HG03457 (cell line): ENCODE measurements around the gene HTR3E.
"Not testable (repeated sequence)": the region's sequence is repeated elsewhere in the genome, so short reads cannot be mapped to it uniquely, and the experiment has no call there.

Experiments
- ATAC-seq: cut with Tn5 transposase; IDR thresholded peaks from one replicate; pipeline ENCODE4 v1.9.1; 2021; ENCODE audit warnings: moderate number of reproducible peaks; ENCODE audit not compliant: unreplicated experiment

The HTR3E gene, protein sequence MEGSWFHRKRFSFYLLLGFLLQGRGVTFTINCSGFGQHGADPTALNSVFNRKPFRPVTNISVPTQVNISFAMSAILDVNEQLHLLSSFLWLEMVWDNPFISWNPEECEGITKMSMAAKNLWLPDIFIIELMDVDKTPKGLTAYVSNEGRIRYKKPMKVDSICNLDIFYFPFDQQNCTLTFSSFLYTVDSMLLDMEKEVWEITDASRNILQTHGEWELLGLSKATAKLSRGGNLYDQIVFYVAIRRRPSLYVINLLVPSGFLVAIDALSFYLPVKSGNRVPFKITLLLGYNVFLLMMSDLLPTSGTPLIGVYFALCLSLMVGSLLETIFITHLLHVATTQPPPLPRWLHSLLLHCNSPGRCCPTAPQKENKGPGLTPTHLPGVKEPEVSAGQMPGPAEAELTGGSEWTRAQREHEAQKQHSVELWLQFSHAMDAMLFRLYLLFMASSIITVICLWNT

DNA sequence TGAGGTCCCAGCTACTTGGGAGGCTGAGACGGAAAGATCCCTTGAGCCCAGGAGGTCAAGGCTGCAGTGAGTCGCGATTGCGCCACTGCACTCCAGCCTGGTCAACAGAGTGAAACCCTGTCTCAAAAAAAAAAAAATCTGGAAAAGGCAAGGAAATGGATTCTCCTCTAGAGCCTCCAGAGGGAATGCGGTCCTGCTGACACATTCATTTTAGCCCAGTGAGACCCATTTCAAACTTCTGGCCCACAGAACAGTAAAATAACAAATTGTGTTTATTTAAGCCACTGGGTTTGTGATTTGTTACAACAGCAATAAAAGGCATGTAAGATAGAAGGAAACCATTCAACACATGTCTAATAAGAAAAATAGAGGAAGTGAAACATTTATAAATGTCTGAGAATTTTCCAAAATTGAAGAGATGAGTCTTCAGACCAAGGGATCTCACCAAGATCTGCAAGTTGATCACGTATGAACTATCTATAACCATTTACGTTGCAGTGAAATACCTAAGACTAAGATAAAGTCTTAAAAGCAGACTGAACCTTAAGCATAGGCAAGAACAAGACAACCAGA lies at the start of gene HTR3E:
Gene HTR3E (plus strand): TSS at position 254 of the 573 bp plus-strand sequence. CDS start 466 bp downstream, outside the sequence.
- no peak for ATAC-seq

DNA sequence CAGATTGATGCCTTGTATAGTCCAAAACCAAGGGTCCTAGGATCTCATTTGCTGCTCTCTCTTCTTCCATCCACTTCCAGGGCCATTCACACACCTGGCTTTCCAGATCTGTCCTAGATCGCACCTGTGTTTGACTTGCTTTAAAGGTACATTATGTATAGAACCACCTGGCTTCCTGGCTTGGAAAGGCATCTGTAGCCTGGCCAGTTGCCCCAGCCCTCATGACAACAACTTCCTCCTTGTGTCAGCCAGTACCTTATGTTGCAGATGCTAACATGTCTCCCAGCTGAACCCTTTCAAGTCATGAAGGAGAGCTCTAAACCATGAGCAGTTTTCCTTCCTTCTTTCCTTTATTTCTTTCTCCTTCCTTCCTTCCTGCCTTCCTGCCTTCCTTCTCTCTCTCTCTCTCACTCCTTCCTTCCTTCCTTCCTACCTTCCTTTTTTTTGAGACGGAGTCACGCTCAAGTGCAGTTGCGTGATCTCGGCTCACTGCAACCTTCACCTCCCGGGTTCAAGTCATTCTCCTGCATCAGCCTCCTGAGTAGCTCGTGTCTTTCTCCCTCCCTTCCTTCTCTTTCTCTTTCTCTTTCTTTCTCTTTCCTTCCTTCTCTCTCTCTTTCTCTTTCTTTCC lies 46.5 kb upstream of the HTR3E start:
- ATAC-seq: no peak

DNA sequence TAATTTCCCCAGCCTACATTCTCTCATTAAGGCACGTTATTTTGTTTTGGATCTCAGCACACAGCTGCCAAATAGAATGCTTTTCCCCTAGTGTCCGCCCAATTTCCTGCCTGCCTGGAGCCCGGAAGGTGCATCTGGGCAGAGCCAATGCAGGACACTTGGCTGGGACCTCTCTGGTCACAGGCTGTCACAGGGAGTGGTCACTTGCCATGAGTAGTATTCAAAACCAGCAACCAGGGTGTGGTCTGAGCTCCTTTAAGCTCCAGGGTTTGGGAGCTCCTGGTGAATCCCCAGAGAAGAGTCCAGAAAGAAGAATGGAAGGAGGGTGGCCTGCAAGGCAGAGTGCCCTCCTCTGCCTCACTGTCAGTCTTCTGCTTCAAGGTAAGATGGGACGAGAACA lies 44.1 kb upstream of the HTR3E start, which contains the start of gene HTR3C:
Gene HTR3C (plus strand): TSS at position 281 of the 400 bp plus-strand sequence. CDS start 34 bp downstream, at position 315.
- ATAC-seq: no peak

DNA sequence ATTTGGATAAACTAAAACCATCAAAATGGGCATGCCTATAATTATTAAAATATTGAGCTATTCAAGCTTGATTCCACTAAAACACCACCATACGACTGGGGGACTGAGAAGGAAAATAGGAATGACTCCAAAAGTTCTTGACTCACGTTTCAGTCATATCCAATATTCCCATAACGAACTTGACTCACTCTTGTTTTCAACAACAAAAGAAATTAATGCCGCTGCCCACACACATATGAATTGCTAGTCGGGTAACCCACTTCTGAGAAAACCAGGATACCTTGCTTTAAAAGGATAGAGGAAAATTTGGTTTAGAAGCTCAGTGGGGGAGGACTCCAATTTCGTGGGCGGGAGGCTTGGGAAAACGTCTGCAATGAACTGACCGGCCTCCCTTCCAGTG lies 38.8 kb upstream of the HTR3E start:
- ATAC-seq: no peak

DNA sequence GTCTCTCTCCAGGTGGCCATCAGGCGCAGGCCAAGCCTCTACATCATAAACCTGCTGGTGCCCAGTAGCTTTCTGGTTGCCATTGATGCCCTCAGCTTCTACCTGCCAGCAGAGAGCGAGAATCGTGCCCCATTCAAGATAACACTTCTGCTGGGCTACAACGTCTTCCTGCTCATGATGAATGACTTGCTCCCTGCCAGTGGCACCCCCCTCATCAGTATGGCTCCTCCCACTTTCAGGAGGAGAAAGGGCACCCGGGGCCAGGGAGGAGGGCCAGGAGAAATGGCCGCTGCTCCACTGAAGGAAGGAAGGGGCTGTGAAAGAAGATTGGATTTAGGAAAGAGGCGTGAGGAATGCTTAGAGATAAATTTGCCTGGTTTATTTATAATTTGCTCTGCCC lies 37.4 kb upstream of the HTR3E start:
- ATAC-seq: no peak

DNA sequence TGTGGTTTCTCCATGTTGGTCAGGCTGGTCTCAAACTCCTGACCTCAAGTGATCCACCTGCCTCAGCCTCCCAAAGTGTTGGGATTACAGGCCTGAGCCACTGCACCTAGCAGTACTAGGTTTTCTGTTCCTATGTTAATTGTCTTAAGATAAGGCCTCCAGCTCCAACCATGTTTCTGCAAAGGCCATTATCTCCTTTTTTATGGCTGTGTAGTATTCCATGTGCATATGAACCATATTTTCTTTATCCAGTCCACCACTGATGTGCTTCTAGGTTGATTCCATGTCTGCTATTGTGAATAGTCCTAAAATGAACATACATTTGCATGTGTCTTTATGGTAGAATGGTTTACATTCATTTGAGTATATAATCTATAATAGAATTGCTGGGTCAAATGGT lies 34.2 kb upstream of the HTR3E start:
- ATAC-seq: no peak

DNA sequence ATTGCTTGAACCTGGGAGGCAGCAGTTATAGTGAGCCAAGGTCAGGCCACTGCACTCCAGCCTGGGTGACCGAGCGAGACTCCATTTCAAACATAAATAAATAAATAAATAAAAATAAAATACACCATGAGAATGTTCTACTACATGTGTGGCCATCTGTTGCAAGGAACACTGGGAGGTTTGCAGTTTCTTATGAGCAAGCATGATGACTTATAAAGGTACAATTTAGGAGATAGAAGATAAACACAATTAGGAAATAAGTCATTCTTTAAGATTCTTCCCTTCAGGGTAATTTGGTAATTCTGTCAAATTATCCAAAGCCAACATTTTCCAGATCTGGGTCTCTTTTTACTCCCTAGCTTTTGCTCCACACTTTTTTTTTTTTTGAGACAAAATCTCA lies 30.7 kb upstream of the HTR3E start:
- ATAC-seq: no peak

DNA sequence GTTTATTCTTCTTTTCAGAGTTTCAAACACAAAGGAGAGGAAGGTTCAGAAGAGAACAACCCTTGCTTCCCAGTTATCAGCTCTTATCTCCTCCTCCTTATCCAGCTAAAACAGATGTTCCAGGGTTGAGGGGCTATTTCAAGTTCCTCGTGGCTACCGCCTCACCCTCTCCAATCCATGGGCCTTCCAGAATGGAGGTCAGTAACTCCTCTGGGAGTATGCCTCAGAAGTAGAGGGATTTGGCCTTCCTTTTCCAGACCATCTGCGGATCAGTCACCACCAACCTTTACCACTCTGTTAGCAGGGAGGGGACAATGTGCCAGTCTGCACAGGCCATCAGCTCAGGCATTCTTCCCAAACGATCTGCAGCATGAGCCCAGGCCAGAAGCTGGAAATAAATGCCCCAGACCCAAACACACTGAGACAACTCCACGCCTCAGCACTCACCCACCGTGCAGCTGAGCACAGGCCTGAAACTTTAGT lies 29.2 kb upstream of the HTR3E start:
- ATAC-seq: no peak

DNA sequence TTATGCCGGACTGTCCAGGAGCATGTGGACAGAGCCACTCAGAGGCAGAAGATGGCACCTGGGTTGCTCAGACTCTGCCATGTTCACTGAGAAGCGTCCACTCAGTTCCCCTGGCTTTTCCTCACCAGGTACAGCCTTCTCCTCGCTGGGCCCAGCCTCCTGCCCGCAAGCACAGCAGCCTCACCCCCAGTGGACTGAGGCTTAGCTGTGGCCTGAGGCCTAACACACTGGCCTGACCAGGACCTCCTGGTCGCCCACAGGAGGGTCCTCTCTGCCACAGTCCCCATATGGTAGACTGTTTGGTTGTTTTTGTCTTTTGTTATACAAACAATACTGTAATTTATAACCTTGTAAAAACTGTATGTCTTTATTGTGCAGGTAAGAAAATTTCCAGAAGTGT lies 28.5 kb upstream of the HTR3E start:
- ATAC-seq: no peak

DNA sequence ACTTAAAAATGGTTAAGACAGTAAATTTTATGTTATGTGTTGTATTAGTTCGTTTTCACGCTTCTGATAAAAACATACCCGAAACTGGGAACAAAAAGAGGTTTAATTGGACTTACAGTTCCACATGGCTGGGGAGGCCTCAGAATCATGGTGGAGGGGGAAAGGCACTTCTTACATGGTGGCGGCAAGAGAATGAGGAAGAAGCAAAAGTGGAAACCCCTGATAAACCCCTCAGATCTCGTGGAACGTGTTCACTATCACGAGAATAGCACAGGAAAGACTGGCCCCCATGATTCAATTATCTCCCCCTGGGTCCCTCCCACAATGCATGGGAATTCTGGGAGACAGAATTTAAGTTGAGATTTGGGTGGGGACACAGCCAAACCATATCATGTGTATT lies 25.7 kb upstream of the HTR3E start:
- not testable (repeated sequence) for ATAC-seq

DNA sequence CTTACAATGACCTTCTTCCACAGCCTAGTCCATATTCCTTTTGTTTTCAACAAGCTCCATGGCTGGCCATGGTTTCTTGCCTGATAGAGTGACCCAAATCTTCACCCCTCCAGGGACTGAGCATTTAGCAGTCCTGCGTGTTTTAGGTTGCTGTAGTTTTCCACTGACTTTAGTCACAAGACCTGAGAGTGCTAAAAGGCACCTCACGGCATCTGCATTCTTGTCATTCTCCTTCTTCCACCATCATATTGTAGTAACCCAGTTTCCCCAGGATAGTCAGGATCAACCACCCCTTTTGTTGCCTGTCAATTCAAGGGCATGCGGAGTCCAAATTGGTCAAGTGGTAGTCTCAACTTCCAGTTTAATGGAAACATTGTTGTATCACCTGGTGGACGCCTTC lies 23.2 kb upstream of the HTR3E start:
- no peak for ATAC-seq

DNA sequence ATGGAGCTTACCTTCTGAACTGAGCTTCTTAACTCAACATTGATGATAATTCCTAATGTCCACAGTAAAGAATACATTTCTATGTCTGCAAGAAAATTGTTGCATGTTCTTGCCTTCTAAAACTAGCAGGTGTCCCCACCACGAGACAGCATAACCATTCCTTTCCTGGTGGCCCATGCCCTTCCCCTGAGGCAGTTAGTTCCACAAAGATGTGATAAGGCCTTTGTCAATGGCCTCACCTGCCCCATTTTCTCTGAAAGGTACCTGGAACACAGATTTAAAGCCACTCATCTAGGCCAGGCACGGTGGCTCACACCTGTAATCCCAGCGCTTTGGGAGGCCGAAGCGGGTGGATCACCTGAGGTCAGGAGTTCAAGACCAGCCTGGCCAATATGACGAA lies 21.0 kb upstream of the HTR3E start:
- no peak for ATAC-seq

DNA sequence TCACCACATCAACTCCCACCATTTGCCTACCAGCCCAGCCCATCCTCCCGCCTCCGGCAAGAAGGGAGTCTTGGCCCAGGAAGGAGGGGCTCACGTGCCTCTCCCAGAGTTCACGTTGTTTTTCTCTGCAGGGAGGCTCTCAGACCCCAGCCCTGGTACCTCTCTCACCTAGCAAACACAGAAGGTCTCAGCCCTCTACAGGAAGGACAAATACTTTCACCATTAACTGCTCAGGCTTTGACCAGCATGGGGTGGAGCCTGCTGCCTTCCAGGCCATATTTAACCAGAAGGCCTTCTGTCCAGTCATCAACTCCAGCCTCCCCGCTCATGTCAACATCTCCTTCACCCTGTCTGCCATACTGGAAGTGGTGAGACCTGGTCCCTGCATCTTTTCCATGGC lies 19.0 kb upstream of the HTR3E start:
- ATAC-seq: no peak

DNA sequence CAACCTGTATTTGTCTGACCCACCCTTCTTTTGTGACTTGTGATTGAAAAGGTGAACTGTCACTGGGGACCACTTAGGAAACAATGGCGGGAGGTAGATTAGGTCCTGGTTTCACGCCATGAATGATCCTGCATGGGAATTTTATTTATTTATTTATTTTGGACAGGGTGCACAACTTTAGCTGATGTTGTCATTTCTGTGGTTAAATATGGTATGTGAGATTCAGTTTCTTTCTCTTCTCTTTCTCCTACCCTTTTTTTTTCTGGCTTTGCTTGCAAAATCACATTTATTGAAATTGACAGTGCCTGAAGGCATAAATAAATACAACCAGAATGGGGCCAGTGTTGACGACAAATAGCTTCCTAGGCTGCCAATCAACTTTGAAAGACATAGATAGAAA lies 18.0 kb upstream of the HTR3E start:
- no peak for ATAC-seq

DNA sequence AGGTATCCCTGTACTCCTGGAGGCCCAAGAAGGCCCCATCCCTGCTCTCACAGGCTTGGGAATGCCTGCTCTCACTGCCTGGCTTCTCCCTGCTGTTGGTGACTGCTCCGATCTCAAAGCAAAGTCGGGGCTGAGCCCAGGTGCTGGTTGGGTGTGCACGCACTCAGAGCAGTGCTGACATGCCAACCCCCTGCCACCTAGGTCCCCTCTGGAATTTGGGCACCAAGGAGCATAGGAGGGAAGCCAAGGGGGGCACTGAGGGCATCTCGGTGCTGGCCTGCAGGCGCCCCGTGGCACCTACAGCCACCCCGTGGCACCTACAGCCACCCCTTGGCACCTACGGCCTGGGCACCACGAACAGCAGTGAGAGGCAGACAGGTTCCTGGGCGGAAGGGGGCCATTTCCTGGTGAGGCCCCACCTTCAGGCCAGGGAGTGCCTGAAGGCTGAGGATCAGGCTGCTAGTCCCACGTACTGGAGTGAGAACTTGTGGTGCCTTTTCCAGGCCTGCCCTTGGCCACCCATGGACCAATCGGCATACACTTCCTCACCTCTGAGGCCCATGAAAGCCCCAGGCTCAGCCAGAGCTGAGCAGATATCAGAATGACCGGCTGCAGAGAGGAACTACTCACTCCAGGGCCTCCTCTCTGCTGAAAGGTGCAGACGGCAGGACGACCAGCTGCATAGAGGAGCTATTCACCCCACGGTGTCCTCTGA lies 15.6 kb upstream of the HTR3E start:
- no peak for ATAC-seq

DNA sequence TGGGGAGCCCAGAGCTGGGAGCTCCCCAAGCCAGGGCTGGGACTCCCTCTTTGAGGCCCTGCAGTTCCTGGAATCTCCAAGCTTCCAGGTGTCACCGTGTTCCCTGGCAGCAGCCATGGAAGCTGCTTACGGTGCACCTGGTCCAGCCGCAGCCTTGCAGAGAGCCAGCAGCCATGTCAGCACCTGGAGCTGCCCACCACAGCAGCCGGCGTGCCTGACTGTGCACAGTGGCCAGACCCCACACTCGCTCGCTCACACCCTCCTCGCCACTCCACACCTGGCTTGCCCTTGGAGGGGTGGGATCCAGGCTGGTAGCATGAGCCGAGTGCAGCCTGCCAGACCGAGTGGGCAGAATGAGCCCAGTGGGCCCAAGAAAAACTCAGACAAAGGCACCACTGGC lies 14.8 kb upstream of the HTR3E start:
- no peak for ATAC-seq

DNA sequence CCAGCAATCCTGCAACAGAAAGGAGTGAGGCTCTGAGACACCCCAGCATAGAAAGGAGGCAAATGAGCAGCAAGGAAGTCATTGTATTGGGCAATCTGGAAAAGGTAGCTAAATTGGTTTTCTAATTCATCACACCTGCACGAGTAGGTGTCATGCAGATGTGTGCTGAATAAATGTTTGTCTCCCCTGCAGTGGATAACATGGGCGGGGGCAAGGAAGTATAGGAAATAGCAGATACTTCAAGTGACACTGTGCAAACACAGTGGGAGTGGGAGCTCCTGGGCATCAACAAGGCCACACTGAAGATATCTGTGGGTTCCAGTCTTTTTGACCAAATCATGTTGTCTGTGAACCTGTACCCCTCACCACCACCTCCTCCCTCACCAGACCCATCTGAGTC lies 14.4 kb upstream of the HTR3E start:
- no peak for ATAC-seq

DNA sequence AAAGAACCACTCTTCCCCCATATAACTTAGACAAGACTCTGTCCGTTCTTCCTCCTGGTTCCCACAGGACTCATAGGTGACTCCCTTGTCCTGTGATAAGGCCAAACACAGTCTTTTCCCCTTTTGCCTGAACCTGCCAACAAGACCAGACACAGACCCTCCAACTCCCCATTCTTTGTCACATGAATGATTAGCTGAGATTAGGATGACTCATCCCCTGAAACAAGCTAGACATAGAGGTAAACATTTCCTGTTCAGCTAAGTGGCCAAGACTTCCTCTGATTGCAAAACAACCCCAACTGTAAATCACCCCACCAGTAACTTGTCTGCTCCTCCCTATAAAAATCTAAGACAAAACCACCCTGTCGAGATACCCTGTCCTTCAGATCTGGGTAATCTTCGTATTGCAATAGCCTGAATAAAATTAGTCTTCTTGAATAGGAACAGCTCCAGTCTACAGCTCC lies 11.4 kb upstream of the HTR3E start:
- ATAC-seq: no peak

DNA sequence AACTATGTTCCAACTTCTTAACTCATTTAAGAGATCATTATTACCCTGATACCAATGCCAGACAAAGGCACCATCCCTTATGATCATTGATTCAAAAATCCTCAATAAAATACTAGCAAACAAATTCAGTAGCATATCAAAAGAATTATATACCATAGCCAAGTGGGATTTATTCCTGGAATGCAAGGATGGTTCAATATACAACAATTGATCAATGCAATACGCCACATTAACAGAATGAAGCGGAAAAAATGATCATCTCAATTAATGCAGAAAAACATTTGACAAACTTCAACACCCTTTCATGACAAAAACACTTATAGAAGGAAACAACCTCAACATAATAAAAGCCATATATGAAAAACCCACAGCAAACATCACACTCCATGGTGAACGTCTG lies 4.7 kb upstream of the HTR3E start:
- no peak for ATAC-seq

DNA sequence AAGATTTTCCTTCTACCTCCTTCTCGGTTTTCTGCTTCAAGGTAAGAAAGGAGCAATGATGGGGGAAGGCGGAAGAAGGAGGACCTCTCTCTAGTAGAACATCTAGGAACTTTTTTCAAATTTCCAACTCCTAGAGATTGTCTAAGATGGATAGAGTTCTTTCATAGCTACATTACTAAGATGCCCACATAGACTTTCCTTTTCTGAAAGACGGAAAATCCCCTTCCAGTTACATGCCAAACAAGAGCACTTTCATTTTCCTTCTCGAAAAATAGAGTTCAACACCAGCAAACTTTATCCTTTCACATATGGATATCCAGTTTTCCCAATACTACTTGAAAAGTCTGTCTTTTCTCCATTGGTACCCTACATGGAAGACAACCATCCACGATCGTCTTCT lies 692 bp downstream of the HTR3E start:
- no peak for ATAC-seq
